ENCODE results near the gene PTHLH. TPM values are rescaled to one million over a fixed set of nuclear protein-coding genes. Genes with fewer than 3 reads are reported as not detected.

PTHLH gene
- total RNA-seq, 1 donor from 2014 or later: not detected

- H3K4me3 Mint-ChIP-seq: no peak overlapping the region
- no peaks in the 10 kb centered on the region for H3K4me1 Mint-ChIP-seq (ENCODE audit: low read depth)
- H3K36me3 Mint-ChIP-seq (ENCODE audit: low read depth): no peaks in the 10 kb centered on the region
- H3K27ac Mint-ChIP-seq: no peak overlapping the region
- no peak for DNase-seq (ENCODE audit: low spot score)
- H3K27me3 Mint-ChIP-seq (ENCODE audit: insufficient read depth): peaks cover 31% of the 10 kb centered on the region
- intact Hi-C loops (cut with micrococcal nuclease): no loop called here
- H3K9me3 Mint-ChIP-seq: no peaks in the 10 kb centered on the region
Measured at GRCh38 chr12:27953348-27953747, 19.2 kb downstream of the PTHLH start.

GRCh38 chr12:27952510-27952909 lies 20.0 kb downstream of the PTHLH start:
- Mint-ChIP-seq H3K4me3 (no peak overlapping the region), H3K27ac (no peak overlapping the region), H3K27me3 (ENCODE audit: insufficient read depth) (peaks cover 31% of the 10 kb centered on the region), H3K36me3 (ENCODE audit: low read depth) (no peaks in the 10 kb centered on the region), H3K4me1 (ENCODE audit: low read depth) (no peaks in the 10 kb centered on the region), H3K9me3 (no peaks in the 10 kb centered on the region)
- DNase-seq (ENCODE audit: low spot score): no peak
- intact Hi-C loops (cut with micrococcal nuclease): no loop called here

DNA sequence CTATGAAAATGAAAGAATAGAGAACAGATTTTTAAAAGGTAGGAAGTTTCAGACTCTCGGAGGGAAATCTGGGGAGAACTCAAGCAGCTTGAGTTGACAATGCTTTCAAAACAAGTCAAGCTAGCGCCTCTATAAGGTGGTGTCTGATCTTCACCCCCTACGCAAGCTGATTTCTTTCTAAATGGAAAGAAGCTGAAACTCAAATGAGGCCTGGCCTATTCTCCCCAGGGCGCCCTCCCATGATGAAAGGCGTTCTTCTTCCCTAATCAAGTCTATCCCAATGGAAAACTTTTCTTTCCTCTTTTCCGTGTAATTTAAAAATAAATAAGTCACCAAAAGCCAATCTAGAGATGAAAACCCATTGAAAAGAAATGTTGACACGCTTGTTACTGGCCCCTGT lies 20.6 kb downstream of the PTHLH start:
- H3K27me3 Mint-ChIP-seq (ENCODE audit: insufficient read depth): peaks cover 29% of the 10 kb centered on the region
- no peak overlapping the region for H3K4me3 Mint-ChIP-seq
- H3K4me1 Mint-ChIP-seq (ENCODE audit: low read depth): no peaks in the 10 kb centered on the region
- DNase-seq (ENCODE audit: low spot score): no peak
- H3K9me3 Mint-ChIP-seq: no peaks in the 10 kb centered on the region
- intact Hi-C loops (cut with micrococcal nuclease): no loop called here
- H3K36me3 Mint-ChIP-seq (ENCODE audit: low read depth): no peaks in the 10 kb centered on the region
- H3K27ac Mint-ChIP-seq: no peak overlapping the region

DNA sequence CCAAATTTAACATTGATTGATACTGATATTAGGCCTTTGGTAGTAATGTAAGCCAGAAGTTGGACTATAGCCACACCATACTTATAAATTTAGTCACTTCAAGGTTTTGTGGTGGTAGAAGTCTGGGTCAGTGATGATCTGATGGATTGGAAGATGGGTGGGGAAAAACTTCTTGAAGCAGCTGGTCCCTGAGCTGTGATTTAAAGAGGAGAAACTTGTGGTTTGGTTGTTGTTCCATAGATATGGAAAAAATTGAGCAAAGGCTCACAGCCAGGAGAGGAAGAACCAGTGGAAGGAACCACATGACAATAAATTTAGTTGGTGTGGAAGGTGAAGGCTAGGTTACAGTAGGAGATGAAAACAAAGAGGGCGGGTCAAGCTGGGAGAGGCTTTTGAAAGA lies 26.1 kb downstream of the PTHLH start:
- Mint-ChIP-seq H3K4me1 (ENCODE audit: low read depth) (no peaks in the 10 kb centered on the region), H3K9me3 (no peaks in the 10 kb centered on the region), H3K27me3 (ENCODE audit: insufficient read depth) (peaks cover 17% of the 10 kb centered on the region), H3K27ac (no peak overlapping the region), H3K36me3 (ENCODE audit: low read depth) (no peaks in the 10 kb centered on the region), H3K4me3 (no peak overlapping the region)
- DNase-seq (ENCODE audit: low spot score): no peak
- intact Hi-C loops (cut with micrococcal nuclease): no loop called here

GRCh38 chr12:27940756-27941402 lies 31.7 kb downstream of the PTHLH start:
- Mint-ChIP-seq H3K4me3 (no peak overlapping the region), H3K27ac (no peak overlapping the region), H3K4me1 (ENCODE audit: low read depth) (peaks cover 6% of the 10 kb centered on the region), H3K36me3 (ENCODE audit: low read depth) (no peaks in the 10 kb centered on the region), H3K27me3 (ENCODE audit: insufficient read depth) (peaks cover 18% of the 10 kb centered on the region), H3K9me3 (no peaks in the 10 kb centered on the region)
- DNase-seq (ENCODE audit: low spot score): peak; percentile 48
- intact Hi-C loops (cut with micrococcal nuclease): loop anchor here (1.0 kb wide), 2 partner anchors 119 to 208 kb away; no protein-coding TSS in a partner anchor

DNA sequence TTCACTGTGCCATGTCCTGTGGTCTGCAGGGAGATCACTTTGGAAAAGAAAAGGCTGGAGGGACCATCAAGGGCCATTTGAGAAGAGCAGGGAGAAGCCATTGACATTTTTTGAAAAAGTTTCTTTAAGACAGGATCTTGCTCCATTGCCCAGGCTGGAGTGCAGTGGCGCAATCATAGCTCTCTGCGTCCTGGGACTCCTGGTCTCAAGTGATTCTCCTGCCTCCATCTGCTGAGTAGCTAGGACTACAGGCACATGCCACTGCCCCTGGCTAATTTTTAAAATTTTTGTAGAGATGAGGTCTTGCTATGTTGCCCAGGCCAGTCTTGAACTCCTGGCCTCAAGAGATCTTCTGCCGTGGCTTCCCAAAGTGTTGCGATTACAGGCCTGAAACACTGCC lies 32.3 kb downstream of the PTHLH start:
- Mint-ChIP-seq H3K27me3 (ENCODE audit: insufficient read depth) (peaks cover 18% of the 10 kb centered on the region), H3K36me3 (ENCODE audit: low read depth) (no peaks in the 10 kb centered on the region), H3K4me1 (ENCODE audit: low read depth) (peaks cover 6% of the 10 kb centered on the region), H3K9me3 (no peaks in the 10 kb centered on the region), H3K4me3 (no peak overlapping the region), H3K27ac (no peak overlapping the region)
- intact Hi-C loops (cut with micrococcal nuclease): loop anchor here (1.0 kb wide), 2 partner anchors 118 to 207 kb away; no protein-coding TSS in a partner anchor
- no peak for DNase-seq (ENCODE audit: low spot score)

DNA sequence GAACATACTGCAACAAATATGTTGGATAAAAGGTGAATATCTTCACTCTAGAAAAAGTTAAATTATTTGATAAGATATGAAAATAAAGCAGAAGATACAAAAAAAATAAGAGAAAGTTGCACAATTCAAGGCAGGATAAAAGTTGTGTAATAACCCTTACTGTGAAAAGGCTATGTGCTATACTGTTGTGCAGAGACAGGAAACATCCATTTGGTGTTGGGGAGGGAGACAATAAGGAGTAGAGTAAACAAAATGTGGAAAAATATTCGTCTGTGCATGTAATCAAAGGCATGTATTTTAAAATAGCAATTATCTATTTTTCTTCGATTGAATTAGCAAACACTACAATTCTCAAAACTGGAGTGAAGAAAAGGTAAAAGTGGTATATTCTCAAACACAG lies 34.8 kb downstream of the PTHLH start:
- Mint-ChIP-seq H3K9me3 (no peaks in the 10 kb centered on the region), H3K36me3 (ENCODE audit: low read depth) (no peaks in the 10 kb centered on the region), H3K27ac (no peak overlapping the region), H3K27me3 (ENCODE audit: insufficient read depth) (peaks cover 13% of the 10 kb centered on the region), H3K4me1 (ENCODE audit: low read depth) (peaks cover 6% of the 10 kb centered on the region), H3K4me3 (no peak overlapping the region)
- DNase-seq (ENCODE audit: low spot score): no peak
- intact Hi-C loops (cut with micrococcal nuclease): no loop called here

- intact Hi-C loops (cut with micrococcal nuclease): no loop called here
- Mint-ChIP-seq H3K4me1 (ENCODE audit: low read depth) (peaks cover 6% of the 10 kb centered on the region), H3K9me3 (no peaks in the 10 kb centered on the region)
Measured at GRCh38 chr12:27936196-27936595, 36.3 kb downstream of the PTHLH start.

DNA sequence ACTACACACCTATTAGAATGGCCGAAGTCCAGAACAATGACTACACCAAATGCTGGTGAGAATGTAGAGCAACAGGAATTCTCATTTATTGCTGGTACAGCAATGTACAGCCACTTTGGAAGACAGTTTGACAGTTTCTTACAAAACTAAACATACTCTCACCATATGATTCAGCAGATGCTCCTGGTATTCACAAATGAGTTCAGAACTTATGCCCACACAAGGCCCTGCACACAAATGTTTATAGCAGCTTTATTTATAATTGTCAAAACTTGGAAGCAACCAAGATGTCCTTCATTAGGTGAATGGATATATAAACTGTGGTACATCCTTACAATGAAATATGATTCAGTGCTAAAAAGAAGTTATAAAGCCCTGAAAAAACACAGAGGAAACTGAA lies 38.3 kb downstream of the PTHLH start:
- Mint-ChIP-seq H3K4me1 (ENCODE audit: low read depth) (peaks cover 6% of the 10 kb centered on the region), H3K27ac (no peak overlapping the region), H3K4me3 (no peak overlapping the region), H3K9me3 (no peaks in the 10 kb centered on the region), H3K27me3 (ENCODE audit: insufficient read depth) (peaks cover 12% of the 10 kb centered on the region), H3K36me3 (ENCODE audit: low read depth) (no peaks in the 10 kb centered on the region)
- intact Hi-C loops (cut with micrococcal nuclease): no loop called here
- no peak for DNase-seq (ENCODE audit: low spot score)

More at GRCh38 chr12:27936196-27936595, 36.3 kb downstream of the PTHLH start:
- no peak overlapping the region for H3K27ac Mint-ChIP-seq
- no peaks in the 10 kb centered on the region for H3K36me3 Mint-ChIP-seq (ENCODE audit: low read depth)
- no peak overlapping the region for H3K4me3 Mint-ChIP-seq
- DNase-seq (ENCODE audit: low spot score): no peak
- H3K27me3 Mint-ChIP-seq (ENCODE audit: insufficient read depth): peaks cover 8% of the 10 kb centered on the region

DNA sequence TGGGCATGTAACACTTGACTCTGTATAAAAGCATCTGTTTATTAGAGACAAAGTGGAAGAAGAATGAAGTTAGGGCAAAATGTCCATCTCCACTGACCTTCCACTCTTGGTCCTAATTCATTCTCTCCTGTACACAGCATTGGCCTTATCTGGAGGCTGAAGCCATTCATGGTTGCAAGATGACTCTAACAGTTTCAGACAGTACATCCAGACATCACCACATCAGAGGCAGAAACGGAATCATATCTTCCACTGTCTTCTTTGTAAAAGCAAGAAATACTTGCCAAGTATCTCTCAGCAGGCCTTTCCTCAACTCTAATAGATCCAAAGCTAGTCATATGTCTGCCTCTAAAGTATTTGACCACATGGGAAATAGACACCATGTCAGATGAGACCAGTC lies 41.1 kb downstream of the PTHLH start:
- H3K27me3 Mint-ChIP-seq (ENCODE audit: insufficient read depth): peaks cover 19% of the 10 kb centered on the region
- no peak overlapping the region for H3K4me3 Mint-ChIP-seq
- intact Hi-C loops (cut with micrococcal nuclease): no loop called here
- H3K27ac Mint-ChIP-seq: no peak overlapping the region
- no peaks in the 10 kb centered on the region for H3K36me3 Mint-ChIP-seq (ENCODE audit: low read depth)
- no peak for DNase-seq (ENCODE audit: low spot score)
- H3K4me1 Mint-ChIP-seq (ENCODE audit: low read depth): peaks cover 4% of the 10 kb centered on the region
- H3K9me3 Mint-ChIP-seq: no peaks in the 10 kb centered on the region

GRCh38 chr12:27927347-27927746 lies 45.2 kb downstream of the PTHLH start:
- intact Hi-C loops (cut with micrococcal nuclease): no loop called here
- H3K36me3 Mint-ChIP-seq (ENCODE audit: low read depth): no peaks in the 10 kb centered on the region
- H3K27ac Mint-ChIP-seq: no peak overlapping the region
- DNase-seq (ENCODE audit: low spot score): no peak
- H3K4me1 Mint-ChIP-seq (ENCODE audit: low read depth): no peaks in the 10 kb centered on the region
- H3K27me3 Mint-ChIP-seq (ENCODE audit: insufficient read depth): peaks cover 16% of the 10 kb centered on the region
- no peak overlapping the region for H3K4me3 Mint-ChIP-seq
- no peaks in the 10 kb centered on the region for H3K9me3 Mint-ChIP-seq

DNA sequence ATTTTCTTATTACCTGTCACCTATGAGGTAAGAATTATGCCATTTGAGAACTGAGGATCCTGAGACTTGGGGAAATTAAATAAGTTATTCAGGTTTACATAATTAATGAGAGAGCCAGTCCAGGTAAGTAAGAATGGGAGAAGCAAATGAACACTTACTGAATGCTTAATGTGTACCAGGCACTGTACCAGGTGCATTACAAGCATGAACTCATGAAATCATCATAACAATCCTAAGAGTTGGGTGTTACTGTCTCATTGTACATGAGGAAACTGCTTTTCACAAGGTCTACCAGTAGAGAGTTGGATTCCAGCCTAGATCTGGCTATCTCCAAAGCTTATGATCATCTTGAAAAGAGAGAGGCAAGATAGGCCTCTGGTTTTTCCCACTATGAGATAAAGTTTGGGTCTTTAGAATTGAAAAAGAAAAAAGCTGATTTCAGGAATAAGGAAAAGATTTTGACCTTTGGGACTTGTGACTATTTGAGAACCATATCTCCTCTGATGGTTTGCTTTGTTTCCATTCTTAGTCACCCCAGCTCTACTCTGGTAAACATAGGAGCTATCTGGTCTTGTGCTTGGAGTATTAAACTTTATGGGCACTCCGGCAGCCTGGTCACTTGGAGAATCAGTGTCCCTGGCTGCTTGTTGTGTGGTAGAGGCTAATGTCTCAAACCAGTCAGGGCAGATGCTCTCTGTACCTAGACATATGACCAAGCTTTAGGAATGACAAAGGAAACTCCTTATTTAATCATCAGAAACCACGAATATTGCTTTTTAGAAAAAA lies 48.0 kb downstream of the PTHLH start:
- H3K4me1 Mint-ChIP-seq (ENCODE audit: low read depth): no peaks in the 10 kb centered on the region
- H3K9me3 Mint-ChIP-seq: no peaks in the 10 kb centered on the region
- DNase-seq (ENCODE audit: low spot score): no peak
- no peak overlapping the region for H3K4me3 Mint-ChIP-seq
- intact Hi-C loops (cut with micrococcal nuclease): no loop called here
- H3K27ac Mint-ChIP-seq: no peak overlapping the region
- no peaks in the 10 kb centered on the region for H3K36me3 Mint-ChIP-seq (ENCODE audit: low read depth)
- peaks cover 15% of the 10 kb centered on the region for H3K27me3 Mint-ChIP-seq (ENCODE audit: insufficient read depth)

- intact Hi-C loops (cut with micrococcal nuclease): no loop called here
- no peak overlapping the region for H3K4me3 Mint-ChIP-seq
- DNase-seq (ENCODE audit: low spot score): no peak
Measured at GRCh38 chr12:27922531-27923139, 49.9 kb downstream of the PTHLH start.

More at GRCh38 chr12:27922531-27923139, 49.9 kb downstream of the PTHLH start:
- no peaks in the 10 kb centered on the region for H3K4me1 Mint-ChIP-seq (ENCODE audit: low read depth)
- peaks cover 3% of the 10 kb centered on the region for H3K27me3 Mint-ChIP-seq (ENCODE audit: insufficient read depth)
- H3K36me3 Mint-ChIP-seq (ENCODE audit: low read depth): no peaks in the 10 kb centered on the region
- no peak overlapping the region for H3K27ac Mint-ChIP-seq
- H3K9me3 Mint-ChIP-seq: no peaks in the 10 kb centered on the region

Data from activated T-helper 1 cell treated with anti-CD3 and anti-CD28 coated beads, Interleukin-12 subunit alpha, Interleukin-12 subunit beta, Interleukin-2, Interleukin-4 antibody, amounts not matched to agents 30 ng/mL and 10 ng/mL and 1 ng/mL, durations not matched to agents 14 hours and 24 hours and 36 hours (primary cell).